ENCODE data around the gene CGN. TPM values are rescaled to one million over a fixed set of nuclear protein-coding genes. Genes with fewer than 3 reads are reported as not detected.

CGN gene
- total and polyA plus RNA-seq, 3 experiments from 2014 or later, result 0.36 to 1.6 (median 1.1) TPM

DNA sequence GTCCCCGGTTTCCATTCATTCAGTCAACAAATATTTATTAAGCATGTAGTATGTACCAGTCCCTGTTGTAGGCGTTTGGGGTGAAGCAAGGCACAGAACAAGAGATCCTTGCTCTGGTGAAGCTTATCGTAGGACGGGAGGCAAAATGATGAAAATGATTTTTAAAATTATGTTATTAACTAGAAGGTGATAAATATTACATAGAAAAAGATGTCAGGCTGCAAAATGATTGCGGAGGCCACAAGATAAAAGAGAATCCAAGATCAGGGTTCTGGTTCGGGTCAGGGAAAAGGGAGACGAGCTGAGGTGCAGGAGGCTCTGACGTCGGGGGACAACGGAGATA is 602 bp upstream of the CGN start:
- no peak for DNase-seq
- Histone ChIP-seq H3K4me3 (ENCODE audit: low read length) (peak overlapping the region; percentile 80), H3K36me3 (ENCODE audit: insufficient read depth, low read length) (no peaks in the 10 kb centered on the region), H3K27ac (ENCODE audit: low read depth, low read length) (no peak overlapping the region), H3K9me3 (ENCODE audit: low read length) (no peaks in the 10 kb centered on the region), H3K4me1 (ENCODE audit: insufficient read depth, low read length) (peaks cover 21% of the 10 kb centered on the region), H3K27me3 (ENCODE audit: insufficient read depth, low read length, poor library complexity, severe bottlenecking) (peaks cover 6% of the 10 kb centered on the region)
- Mint-ChIP-seq H3K27me3 (peaks cover 0 to 5% of the 10 kb centered on the region in 2 donors), H3K9me3 (no peaks in the 10 kb centered on the region), H3K4me1 (peaks cover 16 to 32% (median 17%) of the 10 kb centered on the region in 3 donors), H3K4me3 (peak overlapping the region; percentile 87 to 99 (median 92)), H3K36me3 (peaks cover 0 to 3% (median 0%) of the 10 kb centered on the region in 3 donors), H3K27ac (peak overlapping the region; percentile 27 to 95 (median 90))
- CTCF ChIA-PET, result interaction anchor here (0.9 to 1.4 kb wide), 3 partner anchors 11 to 84 kb away, joined by 3 to 5 read pairs (median 5); no protein-coding TSS in a partner anchor
- POLR2A ChIA-PET, result interaction anchor here (1.2 kb wide), 1 partner anchor 253 kb away, joined by 3 read pairs; the partner anchor contains the start of gene MRPL9

DNA sequence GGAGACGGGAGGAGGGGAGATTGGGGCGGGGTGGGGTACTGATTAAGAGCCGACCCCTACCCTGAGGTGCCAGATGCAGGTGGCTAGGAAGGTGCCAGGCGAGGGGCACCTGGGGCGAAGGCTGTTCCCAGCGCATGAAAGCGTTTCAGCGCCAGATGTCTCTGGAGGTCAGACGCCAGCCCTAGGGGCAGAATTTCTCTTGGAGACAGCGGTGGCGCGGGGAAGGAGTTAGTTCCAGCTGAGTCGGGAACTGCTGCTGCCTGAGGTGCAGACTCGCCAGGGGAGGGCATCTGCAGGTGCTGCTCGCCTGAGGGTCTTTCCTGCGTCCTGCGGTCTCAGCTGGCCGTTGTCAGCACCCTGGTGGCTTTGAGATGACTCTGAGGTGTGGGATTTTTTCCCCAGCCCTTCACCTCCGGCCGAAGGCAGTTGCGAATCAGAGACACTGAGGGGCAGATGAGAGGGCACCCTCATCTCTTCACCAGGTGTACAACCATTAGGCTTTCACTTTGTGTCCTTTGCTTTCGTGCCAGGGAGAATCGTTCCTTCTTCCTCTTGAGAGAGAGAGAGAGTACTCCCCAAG is 539 bp downstream of the CGN start:
- Histone ChIP-seq H3K9me3 (ENCODE audit: low read length) (no peaks in the 10 kb centered on the region), H3K36me3 (ENCODE audit: insufficient read depth, low read length) (no peaks in the 10 kb centered on the region), H3K4me3 (ENCODE audit: low read length) (peak overlapping the region; percentile 80), H3K4me1 (ENCODE audit: insufficient read depth, low read length) (peaks cover 21% of the 10 kb centered on the region), H3K27me3 (ENCODE audit: insufficient read depth, low read length, poor library complexity, severe bottlenecking) (peaks cover 6% of the 10 kb centered on the region), H3K27ac (ENCODE audit: low read depth, low read length) (peak overlapping the region; percentile 29)
- Mint-ChIP-seq H3K4me1 (peaks cover 16 to 32% (median 17%) of the 10 kb centered on the region in 3 donors), H3K27ac (peak overlapping the region in 6 of 8 donors; percentile 35 to 74 (median 63)), H3K9me3 (no peaks in the 10 kb centered on the region), H3K27me3 (peaks cover 0 to 5% of the 10 kb centered on the region in 2 donors), H3K4me3 (peak overlapping the region; percentile 87 to 99 (median 92)), H3K36me3 (peaks cover 0 to 3% (median 0%) of the 10 kb centered on the region in 3 donors)
- peak in 4 of 5 donors; percentile 10 to 49 (median 24) for DNase-seq
- ChIA-PET POLR2A (interaction anchor here (0.5 to 0.6 kb wide), 2 partner anchors 13 to 934 kb away, joined by 3 to 4 read pairs; no protein-coding TSS in a partner anchor), CTCF (interaction anchor here (0.9 to 1.3 kb wide), 2 partner anchors 10 to 30 kb away, joined by 3 to 5 read pairs; no protein-coding TSS in a partner anchor)

DNA sequence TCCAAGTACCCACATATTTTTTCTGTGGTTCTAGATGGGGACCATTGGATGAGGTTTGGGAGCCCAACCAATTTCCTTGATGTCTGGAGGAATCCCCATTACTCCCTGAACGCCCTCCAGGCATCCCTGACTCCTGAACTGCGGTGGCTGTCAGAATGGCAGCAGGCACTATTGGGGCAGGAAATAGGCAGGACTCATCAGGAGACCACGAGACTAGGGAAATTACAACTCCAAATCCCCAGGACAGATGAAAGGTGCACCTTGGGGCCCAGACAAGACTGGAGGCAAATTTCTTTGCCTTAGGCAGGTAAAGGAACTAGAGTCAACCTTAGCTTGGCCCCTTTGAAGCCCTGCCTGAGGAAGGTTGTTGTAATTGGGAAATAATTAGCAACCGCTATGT is 1.1 kb downstream of the CGN start:
- DNase-seq, result no peak
- H3K4me1 Mint-ChIP-seq, result peaks cover 14 to 32% (median 16%) of the 10 kb centered on the region in 3 donors
- peaks cover 0 to 3% (median 0%) of the 10 kb centered on the region in 3 donors for H3K36me3 Mint-ChIP-seq
- no peaks in the 10 kb centered on the region for H3K36me3 ChIP-seq (ENCODE audit: insufficient read depth, low read length)
- peaks cover 6% of the 10 kb centered on the region for H3K27me3 ChIP-seq (ENCODE audit: insufficient read depth, low read length, poor library complexity, severe bottlenecking)
- peaks cover 21% of the 10 kb centered on the region for H3K4me1 ChIP-seq (ENCODE audit: insufficient read depth, low read length)
- ChIA-PET POLR2A (interaction anchor here (0.6 kb wide), 1 partner anchor 14 kb away, joined by 3 read pairs; no protein-coding TSS in a partner anchor), CTCF (interaction anchor here (1.2 kb wide), 1 partner anchor 82 kb away, joined by 3 read pairs; no protein-coding TSS in a partner anchor)
- peak overlapping the region; percentile 80 for H3K4me3 ChIP-seq (ENCODE audit: low read length)
- no peak overlapping the region for H3K27ac ChIP-seq (ENCODE audit: low read depth, low read length)
- no peaks in the 10 kb centered on the region for H3K9me3 ChIP-seq (ENCODE audit: low read length)
- H3K27me3 Mint-ChIP-seq, result peaks cover 0 to 5% of the 10 kb centered on the region in 2 donors
- no peaks in the 10 kb centered on the region for H3K9me3 Mint-ChIP-seq
- H3K4me3 Mint-ChIP-seq, result peak overlapping the region; percentile 23 to 99 (median 92)
- H3K27ac Mint-ChIP-seq, result peak overlapping the region in 1 of 8 donors; percentile 14

- CTCF ChIA-PET, result interaction anchor here (1.2 kb wide), 1 partner anchor 81 kb away, joined by 3 read pairs; no protein-coding TSS in a partner anchor
- no peaks in the 10 kb centered on the region for H3K9me3 ChIP-seq (ENCODE audit: low read length)
- Mint-ChIP-seq H3K4me3 (peak overlapping the region in 6 of 7 donors; percentile 4 to 87 (median 31)), H3K27ac (peak overlapping the region in 2 of 8 donors; percentile 33 to 71), H3K9me3 (no peaks in the 10 kb centered on the region), H3K4me1 (peaks cover 14 to 32% (median 16%) of the 10 kb centered on the region in 3 donors), H3K36me3 (peaks cover 0 to 3% (median 0%) of the 10 kb centered on the region in 3 donors), H3K27me3 (peaks cover 0 to 5% of the 10 kb centered on the region in 2 donors)
- H3K27me3 ChIP-seq (ENCODE audit: insufficient read depth, low read length, poor library complexity, severe bottlenecking), result peaks cover 6% of the 10 kb centered on the region
- H3K4me3 ChIP-seq (ENCODE audit: low read length), result no peak overlapping the region
- no peak for DNase-seq
- no peak overlapping the region for H3K27ac ChIP-seq (ENCODE audit: low read depth, low read length)
- H3K36me3 ChIP-seq (ENCODE audit: insufficient read depth, low read length), result no peaks in the 10 kb centered on the region
- POLR2A ChIA-PET, result no interaction called here
- H3K4me1 ChIP-seq (ENCODE audit: insufficient read depth, low read length), result peaks cover 21% of the 10 kb centered on the region
Measured at GRCh38 chr1:151512801-151513625, 1.8 kb downstream of the CGN start.

GRCh38 chr1:151513626-151514121 is 2.5 kb downstream of the CGN start:
- Mint-ChIP-seq H3K9me3 (no peaks in the 10 kb centered on the region), H3K4me1 (peaks cover 14 to 32% (median 16%) of the 10 kb centered on the region in 3 donors), H3K27me3 (peaks cover 0 to 5% of the 10 kb centered on the region in 2 donors), H3K4me3 (peak overlapping the region in 6 of 7 donors; percentile 4 to 87 (median 21)), H3K36me3 (peaks cover 0 to 3% (median 0%) of the 10 kb centered on the region in 3 donors), H3K27ac (peak overlapping the region in 2 of 8 donors; percentile 29 to 71)
- DNase-seq, result no peak
- Histone ChIP-seq H3K9me3 (ENCODE audit: low read length) (no peaks in the 10 kb centered on the region), H3K27me3 (ENCODE audit: insufficient read depth, low read length, poor library complexity, severe bottlenecking) (peaks cover 6% of the 10 kb centered on the region), H3K36me3 (ENCODE audit: insufficient read depth, low read length) (no peaks in the 10 kb centered on the region), H3K27ac (ENCODE audit: low read depth, low read length) (no peak overlapping the region), H3K4me1 (ENCODE audit: insufficient read depth, low read length) (peaks cover 21% of the 10 kb centered on the region), H3K4me3 (ENCODE audit: low read length) (no peak overlapping the region)
- POLR2A ChIA-PET, result no interaction called here
- CTCF ChIA-PET, result interaction anchor here (1.2 kb wide), 1 partner anchor 80 kb away, joined by 3 read pairs; no protein-coding TSS in a partner anchor

DNA sequence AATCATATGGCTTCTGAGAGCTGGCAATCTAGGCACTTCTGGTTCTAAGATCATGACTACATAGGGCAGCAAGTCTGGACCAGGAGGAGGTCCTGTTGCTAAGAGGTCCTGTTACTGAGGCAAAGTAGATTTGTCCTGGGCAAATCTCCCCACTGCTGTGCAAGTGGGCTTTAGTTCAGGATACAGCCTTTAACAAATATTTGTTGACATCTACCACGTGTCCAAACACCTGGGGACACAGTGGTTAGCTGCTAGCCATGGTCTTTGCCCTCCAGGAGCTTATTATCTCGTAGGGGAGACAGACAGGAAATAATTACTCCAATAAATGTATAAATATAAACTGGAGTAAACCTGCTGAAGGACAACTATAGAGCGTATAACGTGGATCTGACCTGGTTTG is 3.2 kb downstream of the CGN start:
- POLR2A ChIA-PET, result interaction anchor here (0.7 kb wide), 1 partner anchor 497 kb away, joined by 6 read pairs; no protein-coding TSS in a partner anchor
- H3K27me3 ChIP-seq (ENCODE audit: insufficient read depth, low read length, poor library complexity, severe bottlenecking), result peaks cover 6% of the 10 kb centered on the region

DNA sequence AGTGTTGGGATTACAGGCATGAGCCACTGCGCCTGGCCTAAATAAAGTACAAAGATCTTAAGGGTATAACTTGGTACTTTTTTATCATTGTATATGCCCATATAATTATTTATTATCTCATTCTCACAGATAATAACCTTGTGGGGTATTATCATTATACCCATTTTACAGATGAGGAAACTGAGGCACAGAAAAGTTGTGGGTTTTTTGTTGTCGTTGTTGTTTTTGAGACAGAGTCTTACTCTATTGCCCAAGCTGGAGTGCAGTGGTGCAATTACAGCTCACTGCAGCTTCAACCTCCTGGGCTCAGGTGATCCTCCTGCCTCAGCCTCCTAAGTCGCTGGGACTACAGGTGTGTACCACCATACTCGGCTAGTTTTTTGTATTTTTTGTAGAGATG is 4.1 kb downstream of the CGN start:
- H3K36me3 Mint-ChIP-seq, result peaks cover 0 to 3% (median 0%) of the 10 kb centered on the region in 3 donors
- Histone ChIP-seq H3K27me3 (ENCODE audit: insufficient read depth, low read length, poor library complexity, severe bottlenecking) (peaks cover 6% of the 10 kb centered on the region), H3K4me1 (ENCODE audit: insufficient read depth, low read length) (peaks cover 21% of the 10 kb centered on the region), H3K4me3 (ENCODE audit: low read length) (no peak overlapping the region), H3K36me3 (ENCODE audit: insufficient read depth, low read length) (no peaks in the 10 kb centered on the region), H3K27ac (ENCODE audit: low read depth, low read length) (no peak overlapping the region), H3K9me3 (ENCODE audit: low read length) (no peaks in the 10 kb centered on the region)
- no peak for DNase-seq
- no peaks in the 10 kb centered on the region for H3K9me3 Mint-ChIP-seq
- POLR2A ChIA-PET, result no interaction called here
- peak overlapping the region in 1 of 8 donors; percentile 29 for H3K27ac Mint-ChIP-seq
- H3K4me1 Mint-ChIP-seq, result peaks cover 14 to 32% (median 14%) of the 10 kb centered on the region in 3 donors
- CTCF ChIA-PET, result no interaction called here
- peak overlapping the region in 1 of 7 donors; percentile 45 for H3K4me3 Mint-ChIP-seq
- peaks cover 0 to 6% of the 10 kb centered on the region in 2 donors for H3K27me3 Mint-ChIP-seq

More for the DNA sequence above, 3.2 kb downstream of the CGN start:
- Mint-ChIP-seq H3K36me3 (peaks cover 0 to 3% (median 0%) of the 10 kb centered on the region in 3 donors), H3K27me3 (peaks cover 0 to 5% of the 10 kb centered on the region in 2 donors), H3K9me3 (no peaks in the 10 kb centered on the region), H3K4me1 (peaks cover 14 to 32% (median 16%) of the 10 kb centered on the region in 3 donors), H3K4me3 (peak overlapping the region in 2 of 7 donors; percentile 16 to 58), H3K27ac (no peak overlapping the region)
- CTCF ChIA-PET, result no interaction called here
- DNase-seq, result no peak
- Histone ChIP-seq H3K4me1 (ENCODE audit: insufficient read depth, low read length) (peaks cover 21% of the 10 kb centered on the region), H3K36me3 (ENCODE audit: insufficient read depth, low read length) (no peaks in the 10 kb centered on the region), H3K9me3 (ENCODE audit: low read length) (no peaks in the 10 kb centered on the region), H3K27ac (ENCODE audit: low read depth, low read length) (no peak overlapping the region), H3K4me3 (ENCODE audit: low read length) (no peak overlapping the region)

Data from CD8-positive, alpha-beta memory T cell (primary cell).